PC-3 (cell line): ENCODE measurements around the gene KLK8.

ENCODE experiments used
- CTCF ChIP-seq: fragments of 300-600 bp; sonication (generic); conservative IDR thresholded peaks from 2 replicates; pipeline ENCODE4 v1.5.1; 2017; ENCODE audit warnings: antibody characterized with exemption, low read depth, mild to moderate bottlenecking, low read length
- EZH2 ChIP-seq: fragments of 300-600 bp; sonication (generic); IDR thresholded peaks from one replicate; pipeline ENCODE4 v1.6.1; 2017; ENCODE audit warnings: antibody characterized with exemption, mild to moderate bottlenecking, low read length; ENCODE audit not compliant: unreplicated experiment

DNA sequence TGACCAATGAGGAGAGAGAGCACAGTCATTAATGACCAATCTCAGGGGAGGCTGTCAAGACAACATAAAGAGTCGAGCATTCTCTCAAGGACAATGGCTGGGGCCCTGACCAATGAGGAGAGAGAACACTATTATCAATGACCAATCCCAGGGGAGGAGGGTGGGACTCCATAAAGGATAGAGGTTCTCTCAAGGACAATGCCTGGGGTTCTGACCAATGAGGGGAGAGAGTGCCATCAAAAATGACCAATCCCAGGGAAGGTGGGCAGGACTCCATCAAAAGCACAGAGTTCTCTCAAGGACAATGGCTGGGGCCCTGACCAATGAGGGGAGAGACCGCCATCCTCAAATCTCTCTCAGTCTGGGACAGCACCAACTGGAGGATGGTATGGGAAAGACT is 28.3 kb upstream of the KLK8 start:
- no peak for TF ChIP-seq CTCF
- no peak for TF ChIP-seq EZH2
